ENCODE results near the gene VPS41.

The VPS41 gene

DNA sequence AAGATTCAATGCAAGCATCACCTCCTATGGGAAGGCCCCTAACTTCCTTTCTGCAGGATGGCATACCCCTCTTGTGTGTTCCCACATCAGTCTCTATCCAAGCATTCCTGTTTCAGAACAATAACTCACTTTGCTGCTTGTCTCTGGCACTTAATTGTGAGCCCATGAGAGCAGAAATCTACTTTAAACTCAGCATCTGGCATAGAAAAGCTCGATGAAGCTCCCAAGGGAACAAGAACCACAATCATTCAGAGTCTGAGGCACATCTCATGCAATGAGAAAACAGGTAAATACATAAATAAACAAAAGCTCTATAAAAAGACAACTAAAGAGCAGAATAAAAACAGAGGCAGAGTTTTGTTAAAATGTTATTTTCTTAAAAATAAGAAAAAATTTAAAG lies 66.2 kb downstream of the VPS41 start:
- no peak for TF ChIP-seq EZH2phosphoT487 (IDR thresholded peaks at IDR 0.05; ENCODE audit: low read length)
- TF ChIP-seq, protein P1, sequence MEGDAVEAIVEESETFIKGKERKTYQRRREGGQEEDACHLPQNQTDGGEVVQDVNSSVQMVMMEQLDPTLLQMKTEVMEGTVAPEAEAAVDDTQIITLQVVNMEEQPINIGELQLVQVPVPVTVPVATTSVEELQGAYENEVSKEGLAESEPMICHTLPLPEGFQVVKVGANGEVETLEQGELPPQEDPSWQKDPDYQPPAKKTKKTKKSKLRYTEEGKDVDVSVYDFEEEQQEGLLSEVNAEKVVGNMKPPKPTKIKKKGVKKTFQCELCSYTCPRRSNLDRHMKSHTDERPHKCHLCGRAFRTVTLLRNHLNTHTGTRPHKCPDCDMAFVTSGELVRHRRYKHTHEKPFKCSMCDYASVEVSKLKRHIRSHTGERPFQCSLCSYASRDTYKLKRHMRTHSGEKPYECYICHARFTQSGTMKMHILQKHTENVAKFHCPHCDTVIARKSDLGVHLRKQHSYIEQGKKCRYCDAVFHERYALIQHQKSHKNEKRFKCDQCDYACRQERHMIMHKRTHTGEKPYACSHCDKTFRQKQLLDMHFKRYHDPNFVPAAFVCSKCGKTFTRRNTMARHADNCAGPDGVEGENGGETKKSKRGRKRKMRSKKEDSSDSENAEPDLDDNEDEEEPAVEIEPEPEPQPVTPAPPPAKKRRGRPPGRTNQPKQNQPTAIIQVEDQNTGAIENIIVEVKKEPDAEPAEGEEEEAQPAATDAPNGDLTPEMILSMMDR (IDR thresholded peaks at IDR 0.05; ENCODE audit: low read length): no peak
- TF ChIP-seq EZH2 (optimal IDR thresholded peaks at IDR 0.05; ENCODE audit: low read depth, low read length): no peak

DNA sequence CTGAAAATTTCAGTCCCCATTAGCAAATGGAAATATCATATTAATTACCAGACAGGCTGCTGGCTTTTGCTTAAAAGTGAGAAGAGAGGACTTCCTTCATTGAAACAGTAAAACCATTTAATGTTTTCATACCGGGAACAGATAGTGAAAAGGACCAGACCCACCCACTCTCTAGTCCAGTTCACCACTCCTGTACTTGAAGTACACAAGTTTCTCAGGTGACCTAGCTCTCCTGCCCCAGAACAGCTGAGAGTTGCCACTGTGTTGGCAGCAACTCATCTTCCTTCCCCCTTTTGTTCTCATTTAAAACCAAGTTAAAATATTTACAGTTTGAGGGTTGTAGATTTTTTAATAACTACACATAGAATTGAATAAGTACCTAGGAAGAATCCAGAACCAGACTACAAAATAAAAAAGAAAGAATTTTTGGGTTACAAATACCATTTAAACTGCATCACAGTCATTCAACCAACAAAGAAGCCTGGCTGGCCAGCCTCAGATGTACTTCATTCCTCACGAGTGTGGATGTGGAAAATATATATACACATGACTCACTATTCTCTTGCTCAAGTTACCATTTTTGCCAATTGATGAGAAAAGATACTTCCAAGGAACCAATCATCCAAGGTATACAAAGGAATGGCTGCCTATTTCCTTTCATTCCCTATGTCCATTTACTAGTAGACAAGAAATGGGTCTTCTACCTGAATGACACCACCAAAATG lies 68.1 kb downstream of the VPS41 start:
- Histone ChIP-seq H4K20me1 (ENCODE audit: insufficient read depth, low read length) (no peaks in the 10 kb centered on the region), H2AFZ (ENCODE audit: low read length) (no peak overlapping the region), H3K9me3 (replicated peaks; ENCODE audit: insufficient read depth, low read length) (no peaks in the 10 kb centered on the region), H3K36me3 (replicated peaks; ENCODE audit: insufficient read depth, low read length) (no peaks in the 10 kb centered on the region), H3K9ac (ENCODE audit: low read length) (no peak overlapping the region), H3K4me2 (ENCODE audit: low read depth, low read length) (no peak overlapping the region), H3K4me1 (ENCODE audit: low read length) (no peaks in the 10 kb centered on the region), H3K4me3 (ENCODE audit: low read length) (no peak overlapping the region), H3K79me2 (ENCODE audit: low read length) (peaks cover 10% of the 10 kb centered on the region; the same call in 1 of the 2 replicates), H3K9me2 (replicated peaks; ENCODE audit: insufficient read depth, low read length) (no peaks in the 10 kb centered on the region), H3K27me3 (replicated peaks; ENCODE audit: insufficient read depth, low read length) (no peaks in the 10 kb centered on the region), H3F3A (ENCODE audit: insufficient read depth, low read length) (no peaks in the 10 kb centered on the region), H3K27ac (ENCODE audit: low read length) (no peak overlapping the region)
- no peak for TF ChIP-seq EZH2 (optimal IDR thresholded peaks at IDR 0.05; ENCODE audit: low read depth, low read length)
- no peak for TF ChIP-seq EZH2phosphoT487 (IDR thresholded peaks at IDR 0.05; ENCODE audit: low read length)
- TF ChIP-seq, protein P1 (IDR thresholded peaks at IDR 0.05; ENCODE audit: low read length): no peak
- no peak for DNase-seq

More for the DNA sequence above, 66.2 kb downstream of the VPS41 start:
- H3K4me1 ChIP-seq (ENCODE audit: low read length): no peaks in the 10 kb centered on the region
- H4K20me1 ChIP-seq (ENCODE audit: insufficient read depth, low read length): no peaks in the 10 kb centered on the region
- H3K36me3 ChIP-seq (replicated peaks; ENCODE audit: insufficient read depth, low read length): no peaks in the 10 kb centered on the region
- no peak overlapping the region for H3K4me3 ChIP-seq (ENCODE audit: low read length)
- no peak overlapping the region for H3K27ac ChIP-seq (ENCODE audit: low read length)
- H3K9ac ChIP-seq (ENCODE audit: low read length): no peak overlapping the region
- no peaks in the 10 kb centered on the region for H3K9me3 ChIP-seq (replicated peaks; ENCODE audit: insufficient read depth, low read length)
- H2AFZ ChIP-seq (ENCODE audit: low read length): no peak overlapping the region
- no peak for DNase-seq
- no peaks in the 10 kb centered on the region for H3K9me2 ChIP-seq (replicated peaks; ENCODE audit: insufficient read depth, low read length)
- H3K27me3 ChIP-seq (replicated peaks; ENCODE audit: insufficient read depth, low read length): no peaks in the 10 kb centered on the region
- no peaks in the 10 kb centered on the region for H3F3A ChIP-seq (ENCODE audit: insufficient read depth, low read length)
- no peak overlapping the region for H3K4me2 ChIP-seq (ENCODE audit: low read depth, low read length)
- peaks cover 10% of the 10 kb centered on the region; the same call in 1 of the 2 replicates for H3K79me2 ChIP-seq (ENCODE audit: low read length)

DNA sequence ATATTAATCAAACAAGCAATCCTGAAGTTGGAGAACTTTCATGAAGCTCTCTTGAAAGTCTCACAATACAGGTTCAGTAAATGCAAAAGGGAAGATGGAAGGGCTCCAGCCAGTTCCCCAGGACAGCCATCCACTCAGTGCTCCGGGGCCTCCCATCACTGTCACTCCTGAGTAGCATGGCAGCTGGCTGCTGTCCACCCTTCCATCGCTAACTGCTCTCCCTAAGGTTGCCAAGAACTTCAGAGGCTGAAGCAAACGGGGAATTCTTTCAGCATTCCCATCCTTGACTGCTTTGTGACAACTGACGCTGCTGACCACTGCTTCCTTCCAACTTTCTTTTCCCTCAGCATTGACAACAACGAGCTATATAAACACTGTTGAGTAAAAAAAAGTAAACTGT lies 69.1 kb downstream of the VPS41 start:
- H3K36me3 ChIP-seq (replicated peaks; ENCODE audit: insufficient read depth, low read length): no peaks in the 10 kb centered on the region
- H3K9me2 ChIP-seq (replicated peaks; ENCODE audit: insufficient read depth, low read length): no peaks in the 10 kb centered on the region
- no peaks in the 10 kb centered on the region for H4K20me1 ChIP-seq (ENCODE audit: insufficient read depth, low read length)
- H3K4me2 ChIP-seq (ENCODE audit: low read depth, low read length): no peak overlapping the region
- H3K4me3 ChIP-seq (ENCODE audit: low read length): no peak overlapping the region
- H3K9me3 ChIP-seq (replicated peaks; ENCODE audit: insufficient read depth, low read length): no peaks in the 10 kb centered on the region
- H2AFZ ChIP-seq (ENCODE audit: low read length): no peak overlapping the region
- no peak for TF ChIP-seq EZH2 (optimal IDR thresholded peaks at IDR 0.05; ENCODE audit: low read depth, low read length)
- TF ChIP-seq EZH2phosphoT487 (IDR thresholded peaks at IDR 0.05; ENCODE audit: low read length): no peak
- TF ChIP-seq, protein P1 (IDR thresholded peaks at IDR 0.05; ENCODE audit: low read length): no peak
- no peaks in the 10 kb centered on the region for H3K4me1 ChIP-seq (ENCODE audit: low read length)
- no peak overlapping the region for H3K9ac ChIP-seq (ENCODE audit: low read length)
- H3K27ac ChIP-seq (ENCODE audit: low read length): no peak overlapping the region
- DNase-seq: no peak
- H3F3A ChIP-seq (ENCODE audit: insufficient read depth, low read length): no peaks in the 10 kb centered on the region
- H3K27me3 ChIP-seq (replicated peaks; ENCODE audit: insufficient read depth, low read length): no peaks in the 10 kb centered on the region
- H3K79me2 ChIP-seq (ENCODE audit: low read length): peaks cover 10% of the 10 kb centered on the region; the same call in 1 of the 2 replicates

Data from MM.1S (cell line).